ENCODE results near the gene ZMPSTE24.

GRCh38 chr1:40313329-40313957, 55.4 kb downstream of the ZMPSTE24 start:
- TF ChIP-seq FOSL2 (IDR thresholded peaks at IDR 0.05), result no peak
- no peak for TF ChIP-seq FOSL2 (CRISPR knock-in tag; IDR thresholded peaks at IDR 0.05)
- no peak for TF ChIP-seq RFX5 (IDR thresholded peaks at IDR 0.05)
- no peak for TF ChIP-seq CTCF (IDR thresholded peaks at IDR 0.05)
- no peak for TF ChIP-seq HDAC2 (IDR thresholded peaks at IDR 0.05)
- no peak for TF ChIP-seq RNF2 (IDR thresholded peaks at IDR 0.05; ENCODE audit: borderline replicate concordance, low read depth)
- no peak for TF ChIP-seq RAD21 (conservative IDR thresholded peaks at IDR 0.05 in 1 of 2, IDR thresholded peaks at IDR 0.05 in 1 of 2)
- no peak for TF ChIP-seq EP300 (IDR thresholded peaks at IDR 0.05)
- TF ChIP-seq RCOR1 (IDR thresholded peaks at IDR 0.05; ENCODE audit: low read depth, low read length), result no peak

Data from A549 (cell line).